C4-2B (cell line): ENCODE results near the gene VSTM2L.

Source experiments
- CTCF ChIP-seq: fragments of 450-650 bp; conservative IDR thresholded peaks from 2 replicates; pipeline ENCODE4 v1.5.1; 2017; ENCODE audit warnings: mild to moderate bottlenecking
- ZFX ChIP-seq: fragments of 450-650 bp; IDR thresholded peaks from 2 replicates; pipeline ENCODE4 v1.6.1; 2017

GRCh38 chr20:37981568-37981967 is 78.6 kb downstream of the VSTM2L start:
- no peak for TF ChIP-seq CTCF
- no peak for TF ChIP-seq ZFX
